H9 (cell line): ENCODE results near the gene PTTG1IP. TPM values are rescaled to one million over a fixed set of nuclear protein-coding genes. Genes with fewer than 3 reads are reported as not detected.

ENCODE experiments used
- DNase-seq: peaks from one replicate; pipeline ENCODE4 v3.0.0-alpha.2; 2017
- H2AFZ ChIP-seq: one replicate; pipeline ENCODE4 v1.6.1; 2013; ENCODE audit warnings: mild to moderate bottlenecking, low read length, control low read depth, moderate library complexity
- H2AK5ac ChIP-seq: 2 replicates; pipeline ENCODE4 v1.6.1; 2013; ENCODE audit warnings: low read length, control low read depth, mixed read lengths; ENCODE audit not compliant: insufficient read length
- H2BK120ac ChIP-seq: one replicate; pipeline ENCODE4 v1.6.1; 2013; ENCODE audit warnings: low read depth, mild to moderate bottlenecking, low read length, control low read depth, inconsistent platforms; ENCODE audit not compliant: poor library complexity, severe bottlenecking
- H2BK12ac ChIP-seq: 2 replicates; pipeline ENCODE4 v1.6.1; 2013; ENCODE audit warnings: low read length, control low read depth, mixed read lengths, low read depth; ENCODE audit not compliant: insufficient read length
- H2BK15ac ChIP-seq: 2 replicates; pipeline ENCODE4 v1.6.1; 2013; ENCODE audit warnings: low read depth, low read length, control low read depth
- H2BK20ac ChIP-seq: one replicate; pipeline ENCODE4 v1.6.1; 2013; ENCODE audit warnings: low read depth, mild to moderate bottlenecking, low read length, control low read depth, inconsistent platforms; ENCODE audit not compliant: poor library complexity, severe bottlenecking
- H2BK5ac ChIP-seq: 2 replicates; pipeline ENCODE4 v1.6.1; 2013; ENCODE audit warnings: low read length, control low read depth, mixed read lengths; ENCODE audit not compliant: insufficient read length
- H3K14ac ChIP-seq: 2 replicates; pipeline ENCODE4 v1.6.1; 2013; ENCODE audit warnings: low read length, control low read depth; ENCODE audit not compliant: insufficient read depth
- H3K18ac ChIP-seq: 2 replicates; pipeline ENCODE4 v1.6.1; 2013; ENCODE audit warnings: low read depth, mild to moderate bottlenecking, mixed read lengths, low read length, control low read depth; ENCODE audit not compliant: insufficient read length
- H3K23ac ChIP-seq: 2 replicates; pipeline ENCODE4 v1.6.1; 2013; ENCODE audit warnings: low read length, control low read depth, mixed read lengths, low read depth; ENCODE audit not compliant: insufficient read length
- H3K23me2 ChIP-seq: 2 replicates; pipeline ENCODE4 v1.6.1; 2013; ENCODE audit warnings: low read depth, mild to moderate bottlenecking, mixed read lengths, low read length, control low read depth; ENCODE audit not compliant: insufficient read length, poor library complexity, severe bottlenecking
- H3K27ac ChIP-seq: 2 replicates; pipeline ENCODE4 v1.5.1; 2013; ENCODE audit warnings: low read length, control low read depth, mixed read lengths, low read depth; ENCODE audit not compliant: insufficient read length
- H3K27me3 ChIP-seq: 2 replicates; pipeline ENCODE4 v1.6.1; 2013; ENCODE audit warnings: low read length, control low read depth, inconsistent platforms; ENCODE audit not compliant: insufficient read depth
- H3K4ac ChIP-seq: 2 replicates; pipeline ENCODE4 v1.6.1; 2013; ENCODE audit warnings: low read depth, mild to moderate bottlenecking, control low read depth, inconsistent platforms, low read length, moderate library complexity
- H3K4me1 ChIP-seq: 2 replicates; pipeline ENCODE4 v1.6.1; 2013; ENCODE audit warnings: low read length, control low read depth, inconsistent platforms; ENCODE audit not compliant: insufficient read depth
- H3K4me2 ChIP-seq: 2 replicates; pipeline ENCODE4 v1.6.1; 2013; ENCODE audit warnings: low read length, control low read depth, mixed read lengths; ENCODE audit not compliant: insufficient read length, insufficient read depth
- H3K56ac ChIP-seq: 2 replicates; pipeline ENCODE4 v1.6.1; 2013; ENCODE audit warnings: low read depth, mild to moderate bottlenecking, mixed read lengths, low read length, control low read depth; ENCODE audit not compliant: insufficient read length
- H3K79me1 ChIP-seq: 2 replicates; pipeline ENCODE4 v1.6.1; 2013; ENCODE audit warnings: low read depth, mild to moderate bottlenecking, moderate library complexity, low read length, control low read depth, inconsistent platforms; ENCODE audit not compliant: insufficient read depth, poor library complexity, severe bottlenecking
- H3K79me2 ChIP-seq: 2 replicates; pipeline ENCODE4 v1.6.1; 2013; ENCODE audit warnings: low read length, control low read depth, inconsistent platforms; ENCODE audit not compliant: insufficient read depth
- H3K9ac ChIP-seq: 2 replicates; pipeline ENCODE4 v1.6.1; 2013; ENCODE audit warnings: low read length, control low read depth, mixed read lengths; ENCODE audit not compliant: insufficient read length; ENCODE audit errors: extremely low read depth
- H3K9me3 ChIP-seq: one replicate; pipeline ENCODE4 v1.6.1; 2013; ENCODE audit warnings: low read depth, low read length, inconsistent platforms; ENCODE audit not compliant: control insufficient read depth
- H3T11ph ChIP-seq: one replicate; pipeline ENCODE4 v1.6.1; 2013; ENCODE audit warnings: mild to moderate bottlenecking, low read length, control low read depth, inconsistent platforms
- H4K20me1 ChIP-seq: one replicate; pipeline ENCODE4 v1.6.1; 2013; ENCODE audit not compliant: control insufficient read depth, insufficient read length, insufficient read depth
- H4K5ac ChIP-seq: 2 replicates; pipeline ENCODE4 v1.6.1; 2013; ENCODE audit warnings: low read depth, mild to moderate bottlenecking, mixed read lengths, low read length, control low read depth; ENCODE audit not compliant: insufficient read length
- H4K8ac ChIP-seq: replicated peaks from 2 replicates; pipeline ENCODE4 v1.6.1; 2013; ENCODE audit warnings: low read length, control low read depth, mixed read lengths, low read depth; ENCODE audit not compliant: insufficient read length
- H4K91ac ChIP-seq: 2 replicates; pipeline ENCODE4 v1.6.1; 2013; ENCODE audit warnings: low read depth, mild to moderate bottlenecking, moderate library complexity, mixed read lengths, low read length, control low read depth; ENCODE audit not compliant: insufficient read length
- H3K27ac Mint-ChIP-seq, 3 experiments: 2 replicates in 2 of 3; 3 replicates in 1 of 3; pipeline ENCODE4 v1.8.0; 2020 to 2021; ENCODE audit warnings: mixed read lengths in 3 of 3, mild to moderate bottlenecking in 1 of 3, moderate library complexity in 1 of 3
- H3K27me3 Mint-ChIP-seq: 2 replicates; pipeline ENCODE4 v1.8.0; 2021; ENCODE audit warnings: low read depth, mild to moderate bottlenecking, moderate library complexity, mixed read lengths
- H3K36me3 Mint-ChIP-seq, 3 experiments: 2 replicates in 2 of 3; 3 replicates in 1 of 3; pipeline ENCODE4 v1.8.0; 2020 to 2021; ENCODE audit warnings: low read depth in 3 of 3, mixed read lengths in 3 of 3; ENCODE audit not compliant: insufficient read depth in 1 of 3
- H3K4me1 Mint-ChIP-seq, 2 experiments: 2 replicates each; pipeline ENCODE4 v1.8.0; 2020; ENCODE audit warnings: mixed read lengths in 2 of 2
- H3K4me3 Mint-ChIP-seq, 2 experiments: 2 replicates in 1 of 2; 3 replicates in 1 of 2; pipeline ENCODE4 v1.8.0; 2020 to 2021; ENCODE audit warnings: mild to moderate bottlenecking in 2 of 2, mixed read lengths in 2 of 2, moderate library complexity in 1 of 2
- H3K9me3 Mint-ChIP-seq, 2 experiments: 2 replicates in 1 of 2; 3 replicates in 1 of 2; pipeline ENCODE4 v1.8.0; 2020; ENCODE audit warnings: mild to moderate bottlenecking in 2 of 2, mixed read lengths in 2 of 2, moderate library complexity in 1 of 2
- CTCF ChIP-seq: fragments of 200-600 bp; sonication (generic); conservative IDR thresholded peaks from 3 replicates; pipeline ENCODE4 v1.8.0; 2021; ENCODE audit warnings: antibody characterized with exemption, mild to moderate bottlenecking
- WGBS: extraction: QIAGEN DNeasy Blood & Tissue Kit; methylation state at CpG from one replicate; pipeline ENCODE4 v1.1.7; 2013; ENCODE audit warnings: missing lambda C conversion rate, low lambda C conversion rate, mixed read lengths; ENCODE audit not compliant: insufficient read length; ENCODE audit errors: extremely low coverage; 5-methylcytosine and 5-hydroxymethylcytosine counted together
- total RNA-seq: library from RNA; stranded (reverse); gene quantifications from 2 replicates; pipeline ENCODE4 v1.2.1, GENCODE V29; 2021

The PTTG1IP gene
- total RNA-seq, 1 experiment from 2014 or later: 107 TPM

GRCh38 chr21:44847261-44848056 is 26.0 kb downstream of the PTTG1IP start:
- no peaks in the 10 kb centered on the region for H3K9me3 ChIP-seq
- H3K27me3 ChIP-seq: no peaks in the 10 kb centered on the region
- H3K36me3 Mint-ChIP-seq: peaks cover 18 to 39% (median 34%) of the 10 kb centered on the region in 3 experiments; a peak in 6 of 7 replicates
- H3K4ac ChIP-seq: no peak overlapping the region
- H3K4me1 ChIP-seq: 0 out of 2 replicates have a peak, but pooled peaks cover 2% of the 10 kb centered on the region
- H4K91ac ChIP-seq: no peak overlapping the region
- H3K23me2 ChIP-seq: no peaks in the 10 kb centered on the region
- no peak overlapping the region for H3K4me2 ChIP-seq
- no peak overlapping the region for H4K8ac ChIP-seq
- peaks cover 13 to 21% of the 10 kb centered on the region in 2 experiments for H3K4me1 Mint-ChIP-seq
- no peak overlapping the region for H2BK120ac ChIP-seq
- no peak overlapping the region for H2BK12ac ChIP-seq
- no peak overlapping the region for H3K27ac ChIP-seq
- H4K5ac ChIP-seq: no peak overlapping the region
- no peak overlapping the region for H3K18ac ChIP-seq
- no peaks in the 10 kb centered on the region for H3K79me1 ChIP-seq
- no peak overlapping the region for H3K23ac ChIP-seq
- no peak for TF ChIP-seq CTCF
- H2BK5ac ChIP-seq: no peak overlapping the region
- H3K27ac Mint-ChIP-seq: peak overlapping the region in 2 of 3 experiments; percentile 34 to 57; a peak in 1 of 7 replicates
- no peaks in the 10 kb centered on the region for H3K27me3 Mint-ChIP-seq
- no peak overlapping the region for H3K9ac ChIP-seq
- no peak overlapping the region for H3K14ac ChIP-seq
- H2AFZ ChIP-seq: no peak overlapping the region
- no peak overlapping the region for H2BK15ac ChIP-seq
- H3K4me3 Mint-ChIP-seq: no peak overlapping the region
- H4K20me1 ChIP-seq: no peaks in the 10 kb centered on the region
- no CpG with 5 or more reads among the region's 24 CpGs for WGBS
- H3K56ac ChIP-seq: no peak overlapping the region
- H3K79me2 ChIP-seq: no peaks in the 10 kb centered on the region
- no peak overlapping the region for H3T11ph ChIP-seq
- H3K9me3 Mint-ChIP-seq: no peaks in the 10 kb centered on the region
- no peak overlapping the region for H2AK5ac ChIP-seq
- no peak overlapping the region for H2BK20ac ChIP-seq
- no peak for DNase-seq
